Neuron (in vitro differentiated cells): ENCODE measurements around the gene CDH23.

Source experiments
- H2AFZ ChIP-seq: one replicate; pipeline ENCODE4 v1.6.1; 2013; ENCODE audit warnings: low read depth, mild to moderate bottlenecking, inconsistent platforms, low read length, moderate library complexity
- H3K27me3 ChIP-seq: one replicate; pipeline ENCODE4 v1.6.1; 2013; ENCODE audit warnings: low read length; ENCODE audit not compliant: insufficient read depth
- H3K36me3 ChIP-seq: one replicate; pipeline ENCODE4 v1.6.1; 2013; ENCODE audit warnings: low read length; ENCODE audit not compliant: insufficient read depth
- H3K4me1 ChIP-seq: one replicate; pipeline ENCODE4 v1.6.1; 2013; ENCODE audit warnings: low read length; ENCODE audit not compliant: insufficient read depth
- H3K4me3 ChIP-seq: 2 replicates; pipeline ENCODE4 v1.5.1; 2013; ENCODE audit warnings: mild to moderate bottlenecking, low read length, moderate library complexity
- H3K9me3 ChIP-seq: one replicate; pipeline ENCODE4 v1.6.1; 2013; ENCODE audit warnings: low read length

The CDH23 gene

DNA sequence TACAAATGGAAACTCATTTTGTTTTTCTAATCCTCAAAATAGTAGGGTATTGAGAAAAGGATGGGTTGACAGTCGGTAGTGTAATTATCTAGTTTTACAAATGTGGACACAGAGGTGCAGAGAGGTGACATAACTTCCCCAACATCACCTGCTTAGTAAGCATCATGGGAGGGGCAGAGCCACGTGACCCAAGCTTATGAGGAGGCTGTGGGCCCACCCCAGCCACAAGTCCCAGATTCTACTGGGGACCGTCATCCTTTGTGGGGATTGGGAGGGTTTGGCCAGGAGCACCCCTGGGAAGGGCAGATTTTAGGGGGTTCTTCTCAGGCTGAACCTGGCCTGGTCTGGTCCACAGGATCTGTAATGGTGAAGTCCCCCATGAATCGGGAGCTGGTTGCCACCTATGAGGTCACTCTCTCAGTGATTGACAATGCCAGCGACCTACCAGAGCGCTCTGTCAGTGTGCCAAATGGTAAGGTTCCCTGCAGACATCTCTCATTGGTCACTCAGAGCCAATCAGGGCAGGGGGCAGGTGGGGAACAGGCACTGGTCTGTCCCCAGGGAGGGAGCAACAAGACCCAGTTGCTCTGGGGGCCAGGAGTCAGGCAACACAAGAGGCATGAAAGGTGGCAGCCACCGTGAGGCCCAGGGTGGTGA lies 400.2 kb downstream of the CDH23 start:
- no peak overlapping the region for H3K4me3 ChIP-seq

GRCh38 chr10:71797533-71798307 lies 401.0 kb downstream of the CDH23 start:
- no peak overlapping the region for H2AFZ ChIP-seq
- H3K4me3 ChIP-seq: no peak overlapping the region

More for the DNA sequence above, 400.2 kb downstream of the CDH23 start:
- Histone ChIP-seq H3K36me3 (no peaks in the 10 kb centered on the region), H3K9me3 (no peaks in the 10 kb centered on the region), H3K4me1 (no peaks in the 10 kb centered on the region), H2AFZ (no peak overlapping the region), H3K27me3 (peaks cover 5% of the 10 kb centered on the region)

GRCh38 chr10:71798308-71798624 lies 401.5 kb downstream of the CDH23 start:
- Histone ChIP-seq H3K36me3 (no peaks in the 10 kb centered on the region), H3K4me3 (no peak overlapping the region), H3K9me3 (no peaks in the 10 kb centered on the region), H3K27me3 (peaks cover 2% of the 10 kb centered on the region), H3K4me1 (no peaks in the 10 kb centered on the region), H2AFZ (no peak overlapping the region)

More at GRCh38 chr10:71797533-71798307, 401.0 kb downstream of the CDH23 start:
- Histone ChIP-seq H3K36me3 (no peaks in the 10 kb centered on the region), H3K4me1 (no peaks in the 10 kb centered on the region), H3K9me3 (no peaks in the 10 kb centered on the region), H3K27me3 (peaks cover 5% of the 10 kb centered on the region)

DNA sequence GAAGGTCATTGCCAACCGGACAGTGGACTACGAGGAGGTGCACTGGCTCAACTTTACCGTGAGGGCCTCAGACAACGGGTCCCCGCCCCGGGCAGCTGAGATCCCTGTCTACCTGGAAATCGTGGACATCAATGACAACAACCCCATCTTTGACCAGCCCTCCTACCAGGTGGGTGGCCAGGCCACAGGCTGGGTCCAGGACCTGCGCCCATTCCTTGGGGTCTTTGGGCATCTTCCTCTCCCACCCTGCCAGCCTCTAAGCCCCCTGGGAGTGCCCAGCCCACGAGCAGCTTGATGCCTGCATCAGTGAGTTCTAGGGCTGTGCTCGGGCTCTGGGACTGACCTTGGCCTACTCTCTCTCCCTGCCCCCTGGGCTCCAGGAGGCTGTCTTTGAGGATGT lies 402.4 kb downstream of the CDH23 start:
- Histone ChIP-seq H2AFZ (no peak overlapping the region), H3K9me3 (no peaks in the 10 kb centered on the region), H3K4me1 (no peaks in the 10 kb centered on the region), H3K27me3 (no peaks in the 10 kb centered on the region), H3K36me3 (no peaks in the 10 kb centered on the region), H3K4me3 (no peak overlapping the region)

- Histone ChIP-seq H3K27me3 (peaks cover 5% of the 10 kb centered on the region), H2AFZ (no peak overlapping the region), H3K4me1 (no peaks in the 10 kb centered on the region), H3K4me3 (no peak overlapping the region), H3K9me3 (no peaks in the 10 kb centered on the region), H3K36me3 (no peaks in the 10 kb centered on the region)
These were observed 403.1 kb downstream of the CDH23 start for GRCh38 chr10:71799608-71800453.

- Histone ChIP-seq H3K27me3 (peaks cover 17% of the 10 kb centered on the region), H3K36me3 (no peaks in the 10 kb centered on the region), H3K4me1 (no peaks in the 10 kb centered on the region), H2AFZ (no peak overlapping the region), H3K4me3 (no peak overlapping the region), H3K9me3 (no peaks in the 10 kb centered on the region)
These were observed 404.6 kb downstream of the CDH23 start for GRCh38 chr10:71801361-71801760.

GRCh38 chr10:71802235-71802634 lies 405.5 kb downstream of the CDH23 start:
- no peak overlapping the region for H2AFZ ChIP-seq
- H3K4me1 ChIP-seq: no peaks in the 10 kb centered on the region
- no peak overlapping the region for H3K4me3 ChIP-seq
- H3K9me3 ChIP-seq: no peaks in the 10 kb centered on the region
- peaks cover 19% of the 10 kb centered on the region for H3K27me3 ChIP-seq
- H3K36me3 ChIP-seq: no peaks in the 10 kb centered on the region

DNA sequence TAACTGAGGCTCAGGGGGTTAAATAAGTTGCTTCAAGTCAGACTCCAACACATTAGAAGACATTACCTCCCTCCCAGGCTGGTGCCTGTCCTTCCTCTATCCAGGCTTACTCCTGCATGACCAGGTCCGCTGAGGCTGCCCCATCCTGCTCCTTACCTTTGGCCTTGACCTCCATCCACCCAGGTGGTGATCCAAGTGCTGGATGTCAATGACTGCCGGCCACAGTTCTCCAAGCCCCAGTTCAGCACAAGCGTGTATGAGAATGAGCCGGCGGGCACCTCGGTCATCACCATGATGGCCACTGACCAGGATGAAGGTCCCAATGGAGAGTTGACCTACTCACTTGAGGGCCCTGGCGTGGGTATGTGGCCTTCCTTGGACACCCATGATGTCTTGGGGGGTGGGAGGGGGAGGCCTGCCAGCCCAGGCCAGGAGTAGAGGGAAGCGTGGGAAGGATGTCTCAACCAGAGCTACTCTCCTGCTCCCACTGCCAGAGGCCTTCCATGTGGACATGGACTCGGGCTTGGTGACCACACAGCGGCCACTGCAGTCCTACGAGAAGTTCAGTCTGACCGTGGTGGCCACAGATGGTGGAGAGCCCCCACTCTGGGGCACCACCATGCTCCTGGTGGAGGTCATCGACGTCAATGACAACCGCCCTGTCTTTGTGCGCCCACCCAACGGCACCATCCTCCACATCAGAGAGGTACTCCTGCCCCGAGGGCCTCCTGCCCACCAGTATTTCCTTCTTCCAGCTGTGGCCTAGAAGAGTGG lies 406.2 kb downstream of the CDH23 start:
- no peak overlapping the region for H2AFZ ChIP-seq
- no peak overlapping the region for H3K4me3 ChIP-seq
- H3K27me3 ChIP-seq: peaks cover 21% of the 10 kb centered on the region
- no peaks in the 10 kb centered on the region for H3K36me3 ChIP-seq
- no peaks in the 10 kb centered on the region for H3K4me1 ChIP-seq
- H3K9me3 ChIP-seq: no peaks in the 10 kb centered on the region

DNA sequence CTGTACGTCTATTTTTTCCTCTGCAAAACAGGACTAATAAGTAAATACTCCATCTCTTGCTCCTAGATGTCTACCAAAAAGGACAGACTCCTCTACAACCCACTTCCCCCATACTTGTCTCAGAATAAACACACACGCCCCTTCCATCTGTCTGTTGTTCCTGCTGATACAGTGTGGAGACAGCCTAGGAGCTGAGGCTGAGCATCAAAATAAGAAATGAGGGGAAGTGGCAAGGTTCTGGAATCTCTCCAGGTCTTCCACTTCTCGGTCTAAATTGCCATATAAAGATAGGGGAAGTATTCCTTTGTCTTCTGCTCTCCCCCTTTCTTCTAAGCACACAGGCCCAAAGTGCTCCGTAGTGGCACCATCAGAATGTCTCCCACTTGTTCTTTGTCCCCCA lies 407.4 kb downstream of the CDH23 start:
- Histone ChIP-seq H3K36me3 (no peaks in the 10 kb centered on the region), H3K4me1 (no peaks in the 10 kb centered on the region), H3K27me3 (peaks cover 21% of the 10 kb centered on the region), H2AFZ (no peak overlapping the region), H3K4me3 (no peak overlapping the region), H3K9me3 (no peaks in the 10 kb centered on the region)

GRCh38 chr10:71805776-71806703 lies 409.3 kb downstream of the CDH23 start:
- H3K9me3 ChIP-seq: no peaks in the 10 kb centered on the region
- no peaks in the 10 kb centered on the region for H3K36me3 ChIP-seq
- H3K4me3 ChIP-seq: no peak overlapping the region
- no peak overlapping the region for H2AFZ ChIP-seq
- no peaks in the 10 kb centered on the region for H3K4me1 ChIP-seq
- peaks cover 21% of the 10 kb centered on the region for H3K27me3 ChIP-seq

- no peaks in the 10 kb centered on the region for H3K36me3 ChIP-seq
- peaks cover 21% of the 10 kb centered on the region for H3K27me3 ChIP-seq
- no peaks in the 10 kb centered on the region for H3K9me3 ChIP-seq
- H2AFZ ChIP-seq: no peak overlapping the region
- no peaks in the 10 kb centered on the region for H3K4me1 ChIP-seq
- H3K4me3 ChIP-seq: no peak overlapping the region
These were observed 410.2 kb downstream of the CDH23 start for GRCh38 chr10:71806704-71807556.
